NB4 (cell line): Measurements from ENCODE around the gene MRGPRF.

Source experiments
- CTCF ChIP-seq: IDR thresholded peaks from one replicate; pipeline ENCODE4 v1.5.1; 2012; ENCODE audit warnings: low read depth, low read length
- MYC ChIP-seq: IDR thresholded peaks from 2 replicates; pipeline ENCODE4 v1.6.1; 2011; ENCODE audit warnings: low read depth, low read length
- POLR2A ChIP-seq: IDR thresholded peaks from 2 replicates; pipeline ENCODE4 v1.6.1; 2011; ENCODE audit warnings: mild to moderate bottlenecking; ENCODE audit not compliant: insufficient read length; ENCODE audit errors: extremely low read depth

DNA sequence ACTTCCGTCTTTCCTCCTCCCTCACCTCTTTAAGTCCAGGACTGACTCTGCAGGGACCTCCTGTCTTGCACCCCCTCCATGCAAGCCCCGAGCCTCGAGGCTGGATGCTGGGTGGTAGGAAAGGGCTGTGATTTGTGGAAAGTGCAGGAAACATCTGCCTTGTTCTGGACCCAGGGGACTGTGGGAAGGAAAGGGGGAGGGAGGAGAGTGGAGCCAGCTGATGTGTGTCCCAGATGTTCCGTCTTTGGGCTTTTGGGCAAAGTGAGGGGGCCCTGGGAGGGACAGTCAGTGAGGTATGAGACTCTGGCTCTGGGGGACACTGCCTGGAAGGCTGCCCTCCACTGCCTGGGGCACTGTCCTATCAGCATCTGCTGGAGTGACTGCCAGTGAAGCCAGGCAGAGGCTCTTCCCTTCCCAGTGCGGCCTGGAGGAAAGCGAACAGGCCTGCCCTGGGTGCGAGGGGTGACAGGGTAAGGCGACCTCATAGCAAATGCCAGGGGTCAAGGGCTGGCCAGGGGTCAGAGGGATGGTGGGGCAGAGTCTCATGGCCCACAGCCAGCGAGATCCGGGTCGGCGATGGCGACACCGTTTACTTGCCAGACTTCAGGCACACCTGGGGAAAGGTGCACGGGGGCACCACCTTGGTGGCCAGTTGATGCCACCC, 34.0 kb downstream of the MRGPRF start:
- TF ChIP-seq CTCF (no peak), POLR2A (no peak), MYC (no peak)
